Stimulated activated CD4-positive, alpha-beta T cell treated with anti-CD3 and anti-CD28 coated beads, Interleukin-1b, Interleukin-23, amount 100 ng/mL, for 4 hours (primary cell): Measurements from ENCODE around the gene FOLR1.

Source experiments
- DNase-seq, 2 donors: peaks; one replicate each; pipeline ENCODE4 v3.0.0-alpha.2; 2020; ENCODE audit warnings: low read depth in 2 of 2

The FOLR1 gene

GRCh38 chr11:72235351-72236057 is 43.6 kb downstream of the FOLR1 start:
- DNase-seq = no peak

GRCh38 chr11:72236083-72236697 is 44.2 kb downstream of the FOLR1 start:
- no peak for DNase-seq

- no peak for DNase-seq
These were observed 44.8 kb downstream of the FOLR1 start for GRCh38 chr11:72236774-72237111.

GRCh38 chr11:72237112-72237931 is 45.4 kb downstream of the FOLR1 start:
- DNase-seq = no peak

- peak in 1 of 2 donors; percentile 19 for DNase-seq
These were observed 46.1 kb downstream of the FOLR1 start for GRCh38 chr11:72238040-72238450.

- DNase-seq = no peak
These were observed 46.8 kb downstream of the FOLR1 start for GRCh38 chr11:72238492-72239312.

- no peak for DNase-seq
These were observed 47.4 kb downstream of the FOLR1 start for GRCh38 chr11:72239313-72239848.

GRCh38 chr11:72239849-72240460 is 48.0 kb downstream of the FOLR1 start:
- DNase-seq = no peak

GRCh38 chr11:72240461-72241290 is 48.7 kb downstream of the FOLR1 start:
- DNase-seq = no peak

- no peak for DNase-seq
These were observed 49.4 kb downstream of the FOLR1 start for GRCh38 chr11:72241291-72241781.

- DNase-seq = no peak
These were observed 50.2 kb downstream of the FOLR1 start for GRCh38 chr11:72242141-72242540.

GRCh38 chr11:72243173-72244059 is 51.5 kb downstream of the FOLR1 start:
- DNase-seq = no peak

GRCh38 chr11:72244060-72244360 is 52.1 kb downstream of the FOLR1 start, which contains the start of gene PHOX2A:
Gene PHOX2A, minus strand, starts transcription at chr11:72244176. Its CDS starts 172 bp downstream, at chr11:72244004.
- no peak for DNase-seq

- no peak for DNase-seq
These were observed 52.7 kb downstream of the FOLR1 start for GRCh38 chr11:72244361-72245262.

GRCh38 chr11:72245263-72245816 is 53.4 kb downstream of the FOLR1 start:
- DNase-seq = no peak
